HG02885 (cell line): ENCODE data around the gene CD79A.

ENCODE experiments used
- ATAC-seq: cut with Tn5 transposase; IDR thresholded peaks from one replicate; pipeline ENCODE4 v1.9.1; 2021; ENCODE audit warnings: mild to moderate bottlenecking; ENCODE audit not compliant: unreplicated experiment, poor library complexity

The CD79A gene

GRCh38 chr19:41883463-41883820, 6.4 kb downstream of the CD79A start:
- no peak for ATAC-seq

- peak; percentile 86 for ATAC-seq
These were observed 7.0 kb downstream of the CD79A start for GRCh38 chr19:41883821-41884733.

- ATAC-seq, result no peak
These were observed 10.0 kb downstream of the CD79A start for GRCh38 chr19:41886761-41887710.

- ATAC-seq, result no peak
These were observed 10.8 kb downstream of the CD79A start for GRCh38 chr19:41887711-41888382.

GRCh38 chr19:41888926-41889325, 11.8 kb downstream of the CD79A start:
- no peak for ATAC-seq

GRCh38 chr19:41889896-41890295, 12.8 kb downstream of the CD79A start:
- no peak for ATAC-seq

GRCh38 chr19:41890936-41891335, 13.9 kb downstream of the CD79A start:
- no peak for ATAC-seq

GRCh38 chr19:41892173-41892902, 15.3 kb downstream of the CD79A start:
- ATAC-seq, result no peak

GRCh38 chr19:41893899-41894298, 16.8 kb downstream of the CD79A start:
- ATAC-seq, result no peak

GRCh38 chr19:41894350-41894749, 17.3 kb downstream of the CD79A start:
- ATAC-seq, result no peak

- ATAC-seq, result no peak
These were observed 18.9 kb downstream of the CD79A start for GRCh38 chr19:41895745-41896580.

GRCh38 chr19:41896581-41896942, 19.5 kb downstream of the CD79A start:
- no peak for ATAC-seq

GRCh38 chr19:41897181-41897580, 20.1 kb downstream of the CD79A start:
- ATAC-seq, result no peak

GRCh38 chr19:41897820-41898219, 20.7 kb downstream of the CD79A start:
- ATAC-seq, result no peak

GRCh38 chr19:41898235-41898634, 21.2 kb downstream of the CD79A start:
- ATAC-seq, result no peak

GRCh38 chr19:41901707-41902360, 24.8 kb downstream of the CD79A start:
- ATAC-seq, result no peak

- no peak for ATAC-seq
These were observed 25.5 kb downstream of the CD79A start for GRCh38 chr19:41902594-41902993.

GRCh38 chr19:41903193-41903953, 26.3 kb downstream of the CD79A start:
- ATAC-seq, result no peak
